CD4-positive, alpha-beta T cell (primary cell): ENCODE results near the gene TAS2R10. TPM values are rescaled to one million over a fixed set of nuclear protein-coding genes. Genes with fewer than 3 reads are reported as not detected.

ENCODE experiments used
- ATAC-seq: fragments of 200-7000 bp; cut with Tn5 transposase; one replicate; pipeline ENCODE4 v1.10.0; 2022; ENCODE audit warnings: mild to moderate bottlenecking; ENCODE audit not compliant: poor library complexity
- CTCF ChIA-PET: fragments of 350-600 bp; sonication (Branson Sonifier 250); formaldehyde crosslinking; loops from one replicate; lab custom pipeline; 2021; ENCODE audit warnings: antibody characterized with exemption, inconsistent platforms; lab: Charles Lee
- POLR2A ChIA-PET: fragments of 350-600 bp; sonication (Branson Sonifier 250); formaldehyde crosslinking; loops from one replicate; lab custom pipeline; 2021; ENCODE audit warnings: antibody characterized with exemption, inconsistent platforms; lab: Charles Lee
- DNase-seq, 14 experiments: peaks; one replicate each; pipeline ENCODE4 v3.0.0-alpha.2; 2013 to 2020; ENCODE audit warnings: mixed read lengths in 2 of 14
- H3K27ac ChIP-seq, 2 donors: one replicate each; pipeline versions ENCODE4 v1.5.1 to v1.7.0; 2013; ENCODE audit warnings: low read length in 2 of 2, low read depth in 1 of 2, mild to moderate bottlenecking in 1 of 2
- H3K27me3 ChIP-seq, 2 experiments: 1 replicate in 1 of 2; 2 replicates in 1 of 2; pipeline versions ENCODE4 v1.6.1 to v1.7.0; 2013; ENCODE audit warnings: low read length in 2 of 2, control low read depth in 1 of 2, mild to moderate bottlenecking in 1 of 2, moderate library complexity in 1 of 2; ENCODE audit not compliant: insufficient read depth in 2 of 2, control insufficient read depth in 1 of 2
- H3K36me3 ChIP-seq: one replicate; pipeline ENCODE4 v1.6.1; 2013; ENCODE audit warnings: low read length, control low read depth; ENCODE audit not compliant: insufficient read depth
- H3K4me1 ChIP-seq: one replicate; pipeline ENCODE4 v1.6.1; 2013; ENCODE audit warnings: low read length, control low read depth; ENCODE audit not compliant: insufficient read depth
- H3K4me3 ChIP-seq: one replicate; pipeline ENCODE4 v1.5.1; 2013; ENCODE audit warnings: mild to moderate bottlenecking, low read length, moderate library complexity
- H3K9me3 ChIP-seq, 2 experiments: 1 replicate in 1 of 2; 2 replicates in 1 of 2; pipeline versions ENCODE4 v1.6.1 to v1.7.0; 2013; ENCODE audit warnings: low read length in 2 of 2, mild to moderate bottlenecking in 2 of 2, control low read depth in 1 of 2, moderate library complexity in 1 of 2; ENCODE audit not compliant: control insufficient read depth in 1 of 2, insufficient read depth in 1 of 2
- H3K27ac Mint-ChIP-seq: one replicate; pipeline ENCODE4 v1.8.0; 2020; ENCODE audit warnings: mixed read lengths
- H3K27me3 Mint-ChIP-seq: one replicate; pipeline ENCODE4 v1.8.0; 2021; ENCODE audit warnings: mixed read lengths
- H3K36me3 Mint-ChIP-seq: one replicate; pipeline ENCODE4 v1.8.0; 2021; ENCODE audit warnings: low read depth, mixed read lengths
- H3K4me1 Mint-ChIP-seq: one replicate; pipeline ENCODE4 v1.8.0; 2021; ENCODE audit warnings: low read depth, mixed read lengths
- H3K4me3 Mint-ChIP-seq: one replicate; pipeline ENCODE4 v1.8.0; 2020; ENCODE audit warnings: mild to moderate bottlenecking, mixed read lengths
- H3K9me3 Mint-ChIP-seq: one replicate; pipeline ENCODE4 v1.8.0; 2020; ENCODE audit warnings: mixed read lengths
- intact Hi-C, 2 experiments: fragments of 100-400 bp; cut with DNase I in 1 of 2; cut with micrococcal nuclease in 1 of 2; formaldehyde crosslinking; loops; one replicate each; pipeline versions ENCODE4 v1.15.1 to v1.9.0; 2023 to 2025; cut with DNase I, micrococcal nuclease
- total RNA-seq, 174 experiments: library from RNA in 2 of 174; stranded (reverse) in 2 of 174; gene quantifications; one replicate each; pipeline ENCODE4 v1.2.3 and lab custom pipeline; 2021 to 2026
- TF ChIP-seq, protein P1 (sequence below): fragments of 200-600 bp; IDR thresholded peaks from one replicate; pipeline ENCODE4 v1.8.0; 2022; ENCODE audit warnings: antibody characterized with exemption, mild to moderate bottlenecking

The TAS2R10 gene
- total RNA-seq, 2 experiments from 2014 or later: not detected

DNA sequence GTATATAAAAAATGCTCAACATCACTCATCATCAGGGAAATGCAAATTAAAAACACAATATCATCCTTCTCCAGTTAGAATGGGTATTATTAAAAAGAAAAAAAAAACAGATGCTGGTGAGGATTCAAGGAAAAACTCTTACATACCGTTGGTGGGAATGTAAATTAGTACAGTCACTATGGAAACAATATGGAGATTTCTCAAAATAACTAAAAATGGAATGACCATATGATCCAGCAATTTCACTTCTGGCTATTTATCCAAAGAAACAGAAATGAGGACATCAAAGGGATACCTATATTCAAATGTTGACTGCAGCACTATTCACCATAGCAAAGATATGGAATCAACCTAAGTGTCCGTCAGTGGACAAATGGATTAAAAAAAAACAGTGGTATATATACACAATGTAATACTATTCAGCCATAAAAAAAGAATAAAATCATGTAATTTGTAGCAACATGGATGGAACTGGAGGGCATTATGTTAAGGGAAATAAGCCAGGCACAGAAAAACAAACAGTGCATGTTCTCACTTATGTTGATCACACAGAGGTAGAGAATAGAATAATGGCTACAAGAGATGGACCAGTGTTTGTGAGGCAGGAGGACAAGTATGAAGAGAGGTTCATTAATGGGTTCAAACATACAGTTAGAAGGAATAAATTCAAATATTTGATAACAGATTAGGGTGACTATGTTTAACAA lies 37.5 kb upstream of the TAS2R10 start:
- no peak overlapping the region for H3K4me3 ChIP-seq
- peaks cover 5 to 23% of the 10 kb centered on the region in 2 experiments for H3K9me3 ChIP-seq
- no peak overlapping the region for H3K27ac ChIP-seq
- no peaks in the 10 kb centered on the region for H3K27me3 ChIP-seq
- no peaks in the 10 kb centered on the region for H3K4me1 Mint-ChIP-seq
- peaks cover 100% of the 10 kb centered on the region for H3K36me3 Mint-ChIP-seq
- ATAC-seq (no peak), DNase-seq (no peak)
- H3K4me1 ChIP-seq: no peaks in the 10 kb centered on the region
- H3K27ac Mint-ChIP-seq: no peak overlapping the region
- no peaks in the 10 kb centered on the region for H3K27me3 Mint-ChIP-seq
- POLR2A ChIA-PET: no interaction called here
- intact Hi-C loops: no loop called here
- TF ChIP-seq, protein P1, sequence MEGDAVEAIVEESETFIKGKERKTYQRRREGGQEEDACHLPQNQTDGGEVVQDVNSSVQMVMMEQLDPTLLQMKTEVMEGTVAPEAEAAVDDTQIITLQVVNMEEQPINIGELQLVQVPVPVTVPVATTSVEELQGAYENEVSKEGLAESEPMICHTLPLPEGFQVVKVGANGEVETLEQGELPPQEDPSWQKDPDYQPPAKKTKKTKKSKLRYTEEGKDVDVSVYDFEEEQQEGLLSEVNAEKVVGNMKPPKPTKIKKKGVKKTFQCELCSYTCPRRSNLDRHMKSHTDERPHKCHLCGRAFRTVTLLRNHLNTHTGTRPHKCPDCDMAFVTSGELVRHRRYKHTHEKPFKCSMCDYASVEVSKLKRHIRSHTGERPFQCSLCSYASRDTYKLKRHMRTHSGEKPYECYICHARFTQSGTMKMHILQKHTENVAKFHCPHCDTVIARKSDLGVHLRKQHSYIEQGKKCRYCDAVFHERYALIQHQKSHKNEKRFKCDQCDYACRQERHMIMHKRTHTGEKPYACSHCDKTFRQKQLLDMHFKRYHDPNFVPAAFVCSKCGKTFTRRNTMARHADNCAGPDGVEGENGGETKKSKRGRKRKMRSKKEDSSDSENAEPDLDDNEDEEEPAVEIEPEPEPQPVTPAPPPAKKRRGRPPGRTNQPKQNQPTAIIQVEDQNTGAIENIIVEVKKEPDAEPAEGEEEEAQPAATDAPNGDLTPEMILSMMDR: no peak
- CTCF ChIA-PET: interaction anchor here (1.7 kb wide), 1 partner anchor 10 kb away, joined by 5 read pairs; no protein-coding TSS in a partner anchor
- peaks cover 20% of the 10 kb centered on the region for H3K9me3 Mint-ChIP-seq
- peaks cover 2% of the 10 kb centered on the region for H3K36me3 ChIP-seq
- H3K4me3 Mint-ChIP-seq: no peak overlapping the region

DNA sequence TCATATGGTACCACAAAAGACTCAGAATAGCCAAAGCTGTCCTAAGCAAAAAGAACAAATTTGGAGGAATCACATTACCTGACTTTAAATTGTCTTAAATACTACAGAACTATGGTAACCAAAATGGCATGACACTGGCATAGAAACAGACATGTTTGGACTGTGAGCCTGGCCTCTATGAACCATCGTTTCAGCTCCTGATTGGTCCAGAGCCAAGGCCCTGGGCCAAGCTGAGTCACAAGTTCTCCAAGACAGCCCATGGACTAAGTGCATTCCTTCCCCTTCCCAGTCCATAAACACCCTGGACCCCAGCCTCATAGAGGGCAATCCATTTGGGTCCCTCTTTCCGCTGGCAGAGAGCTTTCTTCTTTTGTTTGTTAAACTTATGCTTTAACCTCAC lies 35.2 kb upstream of the TAS2R10 start:
- Mint-ChIP-seq H3K27me3 (no peaks in the 10 kb centered on the region), H3K36me3 (peaks cover 100% of the 10 kb centered on the region), H3K4me3 (no peak overlapping the region), H3K4me1 (no peaks in the 10 kb centered on the region), H3K27ac (no peak overlapping the region), H3K9me3 (peaks cover 33% of the 10 kb centered on the region)
- TF ChIP-seq, protein P1: no peak
- intact Hi-C loops: no loop called here
- ChIA-PET POLR2A (no interaction called here), CTCF (no interaction called here)
- no peak overlapping the region for H3K4me3 ChIP-seq
- ATAC-seq (no peak), DNase-seq (no peak)
- no peaks in the 10 kb centered on the region for H3K4me1 ChIP-seq
- peaks cover 7% of the 10 kb centered on the region for H3K36me3 ChIP-seq
- peaks cover 8 to 40% of the 10 kb centered on the region in 2 experiments for H3K9me3 ChIP-seq
- H3K27me3 ChIP-seq: no peaks in the 10 kb centered on the region
- H3K27ac ChIP-seq: no peak overlapping the region

DNA sequence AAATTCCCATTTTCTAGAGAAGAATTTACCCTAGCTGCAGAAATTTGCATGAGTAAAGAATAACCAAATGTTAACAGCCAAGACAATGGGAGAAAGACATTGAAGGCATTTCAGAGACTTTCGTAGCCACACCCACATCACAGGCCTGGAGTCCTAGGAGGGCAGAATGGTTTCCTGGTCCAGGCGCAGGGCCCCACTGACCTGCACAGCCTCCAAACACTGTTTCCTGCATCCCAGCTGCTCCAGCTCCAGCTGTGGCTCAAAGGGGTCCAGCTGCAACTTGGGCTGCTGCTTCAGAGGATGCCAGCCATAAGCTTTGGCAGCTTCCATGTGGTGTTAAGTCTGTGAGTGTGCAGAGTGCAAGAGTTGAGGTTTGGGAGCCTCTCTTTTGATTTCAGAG lies 29.6 kb upstream of the TAS2R10 start:
- Mint-ChIP-seq H3K27me3 (no peaks in the 10 kb centered on the region), H3K27ac (no peak overlapping the region), H3K4me3 (no peak overlapping the region), H3K4me1 (peaks cover 36% of the 10 kb centered on the region), H3K9me3 (peaks cover 26% of the 10 kb centered on the region), H3K36me3 (peaks cover 82% of the 10 kb centered on the region)
- Histone ChIP-seq H3K4me3 (no peak overlapping the region), H3K27me3 (no peaks in the 10 kb centered on the region), H3K4me1 (peaks cover 12% of the 10 kb centered on the region), H3K27ac (no peak overlapping the region), H3K9me3 (peaks cover 19 to 24% of the 10 kb centered on the region in 2 experiments), H3K36me3 (peaks cover 7% of the 10 kb centered on the region)
- ATAC-seq (no peak), DNase-seq (no peak)
- intact Hi-C loops: no loop called here
- POLR2A ChIA-PET: no interaction called here
- TF ChIP-seq, protein P1: no peak
- CTCF ChIA-PET: no interaction called here
